DND-41 (cell line): Measurements from ENCODE around the gene ZNG1B.
"Not testable (repeated sequence)": the region's sequence is repeated elsewhere in the genome, so short reads cannot be mapped to it uniquely, and the experiment has no call there.

Source experiments
- EZH2 ChIP-seq: IDR thresholded peaks from 3 replicates; pipeline ENCODE4 v1.6.1; 2012; ENCODE audit warnings: borderline replicate concordance, low read depth, mild to moderate bottlenecking, moderate library complexity, low read length, inconsistent platforms; ENCODE audit not compliant: severe bottlenecking
- TF ChIP-seq, protein P1 (sequence below): IDR thresholded peaks from 2 replicates; pipeline ENCODE4 v1.5.1; 2012; ENCODE audit warnings: borderline replicate concordance, low read length, moderate library complexity, mild to moderate bottlenecking; ENCODE audit not compliant: poor library complexity, severe bottlenecking; ENCODE audit errors: extremely low read depth

DNA sequence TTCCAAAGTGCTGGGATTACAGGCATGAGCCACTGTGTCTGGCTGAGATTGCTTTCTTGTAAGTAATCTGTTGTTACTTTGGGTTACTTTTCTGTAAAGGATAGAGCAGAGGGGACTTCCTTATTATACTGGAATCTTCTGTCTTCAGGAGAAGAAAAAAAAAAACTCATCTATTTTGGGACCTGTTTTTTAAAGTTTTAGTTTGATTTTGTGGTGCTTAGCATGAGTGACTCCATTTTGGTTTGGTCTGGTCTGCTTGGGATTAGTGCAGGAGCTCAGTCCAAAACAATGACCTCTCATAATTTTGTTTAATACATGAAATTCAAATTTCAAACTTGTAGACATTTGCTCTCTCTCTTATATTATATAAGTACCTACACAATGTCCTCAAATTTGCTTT lies 4.0 kb upstream of the ZNG1B start:
- TF ChIP-seq, protein P1, sequence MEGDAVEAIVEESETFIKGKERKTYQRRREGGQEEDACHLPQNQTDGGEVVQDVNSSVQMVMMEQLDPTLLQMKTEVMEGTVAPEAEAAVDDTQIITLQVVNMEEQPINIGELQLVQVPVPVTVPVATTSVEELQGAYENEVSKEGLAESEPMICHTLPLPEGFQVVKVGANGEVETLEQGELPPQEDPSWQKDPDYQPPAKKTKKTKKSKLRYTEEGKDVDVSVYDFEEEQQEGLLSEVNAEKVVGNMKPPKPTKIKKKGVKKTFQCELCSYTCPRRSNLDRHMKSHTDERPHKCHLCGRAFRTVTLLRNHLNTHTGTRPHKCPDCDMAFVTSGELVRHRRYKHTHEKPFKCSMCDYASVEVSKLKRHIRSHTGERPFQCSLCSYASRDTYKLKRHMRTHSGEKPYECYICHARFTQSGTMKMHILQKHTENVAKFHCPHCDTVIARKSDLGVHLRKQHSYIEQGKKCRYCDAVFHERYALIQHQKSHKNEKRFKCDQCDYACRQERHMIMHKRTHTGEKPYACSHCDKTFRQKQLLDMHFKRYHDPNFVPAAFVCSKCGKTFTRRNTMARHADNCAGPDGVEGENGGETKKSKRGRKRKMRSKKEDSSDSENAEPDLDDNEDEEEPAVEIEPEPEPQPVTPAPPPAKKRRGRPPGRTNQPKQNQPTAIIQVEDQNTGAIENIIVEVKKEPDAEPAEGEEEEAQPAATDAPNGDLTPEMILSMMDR, result not testable (repeated sequence)
- not testable (repeated sequence) for TF ChIP-seq EZH2
